ENCODE results near the gene PDZK1.
A peak's percentile ranks its signal among the peaks of the same experiment; 100 is the strongest.
"Not testable (repeated sequence)": the region's sequence is repeated elsewhere in the genome, so short reads cannot be mapped to it uniquely, and the experiment has no call there.

Gene PDZK1

GRCh38 chr1:145730467-145730866 lies 23.3 kb upstream of the PDZK1 start:
- no peak for DNase-seq (ENCODE audit: low read depth, low spot score)
- Histone ChIP-seq H3K9ac (ENCODE audit: insufficient read length, low read depth) (no peak overlapping the region), H3K4me1 (ENCODE audit: insufficient read depth, insufficient read length) (no peaks in the 10 kb centered on the region), H3K27me3 (ENCODE audit: insufficient read depth, insufficient read length) (no peaks in the 10 kb centered on the region), H3K36me3 (ENCODE audit: insufficient read depth, insufficient read length, low read length) (no peaks in the 10 kb centered on the region), H3K9me3 (ENCODE audit: insufficient read depth, low read length) (no peaks in the 10 kb centered on the region), H3K4me3 (ENCODE audit: insufficient read length, low read depth) (no peak overlapping the region)
- TF ChIP-seq ZNF274 (IDR thresholded peaks at IDR 0.05; ENCODE audit: low read depth, low read length) = no peak
- TF ChIP-seq YY1 (IDR thresholded peaks at IDR 0.05; ENCODE audit: insufficient read depth, insufficient read length) = no peak
- TF ChIP-seq SUZ12 (IDR thresholded peaks at IDR 0.05; ENCODE audit: extremely low read depth, insufficient read depth, insufficient read length) = no peak

DNA sequence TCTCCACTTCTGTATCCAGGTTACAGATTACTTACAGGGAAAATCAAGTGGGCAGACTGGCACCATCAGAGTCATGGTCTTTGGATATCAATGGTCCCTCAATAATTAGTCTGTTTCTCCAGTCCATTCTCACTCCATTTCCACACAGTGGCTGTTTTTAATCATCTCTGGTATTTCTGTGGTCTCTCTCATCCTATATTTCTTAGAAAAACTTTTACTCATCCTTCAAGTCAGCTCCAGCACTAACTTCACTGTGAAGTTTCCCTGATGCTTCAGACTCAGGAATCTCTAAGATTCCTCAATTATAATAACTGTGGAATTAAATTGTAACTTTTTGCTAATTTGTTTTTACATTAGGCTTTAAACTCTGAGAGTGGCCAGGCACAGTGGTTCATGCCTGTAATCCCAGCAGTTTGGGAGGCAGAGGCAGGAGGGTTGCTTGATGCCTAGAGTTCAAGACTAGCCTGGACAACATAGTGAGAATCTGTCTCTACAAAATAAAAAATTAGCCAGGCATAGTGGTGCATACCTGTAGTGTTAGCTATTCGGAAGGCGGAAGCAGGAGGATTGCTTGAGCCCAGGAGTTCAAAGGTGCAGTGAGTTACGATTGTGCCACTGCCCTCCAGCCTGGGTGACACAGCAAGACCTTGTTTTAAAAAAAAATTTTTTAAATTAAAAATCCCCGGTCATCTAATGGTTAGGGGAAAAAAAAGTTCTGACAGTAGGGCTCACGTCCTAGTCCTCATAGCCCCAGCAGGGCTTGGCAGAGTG lies 22.7 kb upstream of the PDZK1 start:
- no peak overlapping the region for H3K4me3 ChIP-seq (ENCODE audit: insufficient read length, low read depth)
- H3K4me1 ChIP-seq (ENCODE audit: insufficient read depth, insufficient read length) = no peaks in the 10 kb centered on the region
- TF ChIP-seq YY1 (IDR thresholded peaks at IDR 0.05; ENCODE audit: insufficient read depth, insufficient read length) (no peak), SUZ12 (IDR thresholded peaks at IDR 0.05; ENCODE audit: extremely low read depth, insufficient read depth, insufficient read length) (no peak), ZNF274 (IDR thresholded peaks at IDR 0.05; ENCODE audit: low read depth, low read length) (no peak)
- H3K27me3 ChIP-seq (ENCODE audit: insufficient read depth, insufficient read length) = no peaks in the 10 kb centered on the region
- H3K9ac ChIP-seq (ENCODE audit: insufficient read length, low read depth) = no peak overlapping the region
- H3K36me3 ChIP-seq (ENCODE audit: insufficient read depth, insufficient read length, low read length) = no peaks in the 10 kb centered on the region
- no peak for DNase-seq (ENCODE audit: low read depth, low spot score)
- no peaks in the 10 kb centered on the region for H3K9me3 ChIP-seq (ENCODE audit: insufficient read depth, low read length)

- Histone ChIP-seq H3K27me3 (ENCODE audit: insufficient read depth, insufficient read length) (no peaks in the 10 kb centered on the region), H3K36me3 (ENCODE audit: insufficient read depth, insufficient read length, low read length) (no peaks in the 10 kb centered on the region), H3K4me1 (ENCODE audit: insufficient read depth, insufficient read length) (no peaks in the 10 kb centered on the region), H3K4me3 (ENCODE audit: insufficient read length, low read depth) (no peak overlapping the region), H3K9me3 (ENCODE audit: insufficient read depth, low read length) (no peaks in the 10 kb centered on the region), H3K9ac (ENCODE audit: insufficient read length, low read depth) (no peak overlapping the region)
- TF ChIP-seq ZNF274 (IDR thresholded peaks at IDR 0.05; ENCODE audit: low read depth, low read length) (no peak), SUZ12 (IDR thresholded peaks at IDR 0.05; ENCODE audit: extremely low read depth, insufficient read depth, insufficient read length) (no peak), YY1 (IDR thresholded peaks at IDR 0.05; ENCODE audit: insufficient read depth, insufficient read length) (no peak)
- DNase-seq (ENCODE audit: low read depth, low spot score) = no peak
Observed at GRCh38 chr1:145729196-145729595, 22.0 kb upstream of the PDZK1 start.

DNA sequence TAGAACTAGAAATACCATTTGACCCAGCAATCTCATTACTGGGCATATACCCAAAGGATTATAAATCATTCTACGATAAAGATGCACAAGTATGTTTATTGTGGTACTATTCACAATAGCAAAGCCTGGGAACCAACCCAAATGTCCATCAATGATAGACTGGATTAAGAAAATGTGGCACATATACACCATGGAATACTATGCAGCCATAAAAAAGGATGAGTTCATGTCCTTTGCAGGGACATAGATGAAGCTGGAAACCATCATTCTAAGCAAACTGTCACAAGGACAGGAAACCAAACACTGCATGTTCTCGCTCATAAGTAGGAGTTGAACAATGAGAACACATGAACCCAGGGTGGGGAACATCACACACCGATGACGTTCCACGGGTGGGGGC lies 19.0 kb upstream of the PDZK1 start:
- not testable (repeated sequence) for H3K9me3 ChIP-seq (ENCODE audit: insufficient read depth, low read length); H3K36me3 ChIP-seq (ENCODE audit: insufficient read depth, insufficient read length, low read length); H3K4me3 ChIP-seq (ENCODE audit: insufficient read length, low read depth); H3K9ac ChIP-seq (ENCODE audit: insufficient read length, low read depth); DNase-seq (ENCODE audit: low read depth, low spot score); H3K4me1 ChIP-seq (ENCODE audit: insufficient read depth, insufficient read length); H3K27me3 ChIP-seq (ENCODE audit: insufficient read depth, insufficient read length)

DNA sequence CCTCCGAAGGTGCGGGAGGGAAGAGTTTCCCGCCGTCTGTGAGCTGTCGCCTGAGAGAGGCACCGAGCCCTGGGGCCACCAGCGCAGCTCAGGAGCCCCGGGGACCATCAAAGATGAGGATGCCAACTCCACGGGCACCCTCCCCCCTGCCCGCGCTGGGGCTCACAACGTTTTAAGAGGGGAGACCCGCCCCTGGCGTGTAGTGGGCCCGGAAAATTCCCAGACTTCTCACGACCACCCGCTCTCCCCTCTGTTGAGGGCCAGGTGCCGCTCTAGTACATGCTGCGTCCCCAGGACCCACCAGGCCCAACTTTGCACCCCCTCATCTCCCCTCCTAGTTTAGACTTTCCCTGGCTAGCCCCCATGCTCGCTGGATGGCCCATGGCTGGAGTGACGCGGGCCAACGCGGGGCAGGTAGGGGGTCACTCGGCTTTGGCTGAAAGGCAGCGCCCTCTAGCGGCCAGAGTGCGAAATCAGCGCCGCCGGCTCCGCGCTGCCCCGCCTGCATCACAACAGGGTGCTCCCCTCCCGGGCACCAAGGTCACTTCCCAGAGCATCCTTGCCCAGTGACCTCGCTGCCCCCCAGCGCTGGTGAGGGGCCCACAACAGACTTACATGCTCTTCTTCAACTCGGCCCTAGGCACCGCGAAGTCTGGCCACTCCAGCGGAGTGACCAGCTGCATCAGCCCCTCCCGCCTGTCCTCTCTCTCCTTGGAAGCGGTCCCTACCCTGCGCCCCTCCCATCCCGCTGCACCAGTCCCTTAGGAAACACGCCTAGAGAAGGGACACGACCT lies 13.9 kb upstream of the PDZK1 start:
- H3K9me3 ChIP-seq (ENCODE audit: insufficient read depth, low read length) = no peaks in the 10 kb centered on the region
- H3K4me3 ChIP-seq (ENCODE audit: insufficient read length, low read depth) = no peak overlapping the region
- no peaks in the 10 kb centered on the region for H3K36me3 ChIP-seq (ENCODE audit: insufficient read depth, insufficient read length, low read length)
- TF ChIP-seq YY1 (IDR thresholded peaks at IDR 0.05; ENCODE audit: insufficient read depth, insufficient read length) (no peak), SUZ12 (IDR thresholded peaks at IDR 0.05; ENCODE audit: extremely low read depth, insufficient read depth, insufficient read length) (no peak), ZNF274 (IDR thresholded peaks at IDR 0.05; ENCODE audit: low read depth, low read length) (no peak)
- H3K9ac ChIP-seq (ENCODE audit: insufficient read length, low read depth) = no peak overlapping the region
- DNase-seq (ENCODE audit: low read depth, low spot score) = peak; percentile 59
- peaks cover 4% of the 10 kb centered on the region for H3K4me1 ChIP-seq (ENCODE audit: insufficient read depth, insufficient read length)
- H3K27me3 ChIP-seq (ENCODE audit: insufficient read depth, insufficient read length) = peaks cover 21% of the 10 kb centered on the region

DNA sequence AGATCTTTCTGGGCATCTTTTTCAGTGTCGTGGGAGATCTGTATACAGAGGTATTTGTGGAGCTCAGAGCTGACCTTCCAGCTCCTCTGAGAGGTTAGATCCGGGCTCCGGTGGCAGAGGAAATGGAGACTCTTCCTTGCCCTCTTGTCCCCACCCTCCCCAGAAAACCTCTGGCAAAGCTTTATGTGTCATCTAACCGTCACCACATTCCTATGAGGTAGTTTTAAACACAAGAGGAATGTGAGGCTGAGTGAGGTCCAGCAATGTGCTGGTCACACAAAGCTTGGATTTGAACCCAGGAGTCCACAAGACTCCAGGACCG lies 13.3 kb upstream of the PDZK1 start:
- H3K9me3 ChIP-seq (ENCODE audit: insufficient read depth, low read length) = no peaks in the 10 kb centered on the region
- no peaks in the 10 kb centered on the region for H3K36me3 ChIP-seq (ENCODE audit: insufficient read depth, insufficient read length, low read length)
- H3K9ac ChIP-seq (ENCODE audit: insufficient read length, low read depth) = no peak overlapping the region
- TF ChIP-seq SUZ12 (IDR thresholded peaks at IDR 0.05; ENCODE audit: extremely low read depth, insufficient read depth, insufficient read length) = no peak
- no peak for TF ChIP-seq ZNF274 (IDR thresholded peaks at IDR 0.05; ENCODE audit: low read depth, low read length)
- TF ChIP-seq YY1 (IDR thresholded peaks at IDR 0.05; ENCODE audit: insufficient read depth, insufficient read length) = no peak
- H3K27me3 ChIP-seq (ENCODE audit: insufficient read depth, insufficient read length) = peaks cover 21% of the 10 kb centered on the region
- H3K4me1 ChIP-seq (ENCODE audit: insufficient read depth, insufficient read length) = peaks cover 9% of the 10 kb centered on the region
- no peak overlapping the region for H3K4me3 ChIP-seq (ENCODE audit: insufficient read length, low read depth)
- no peak for DNase-seq (ENCODE audit: low read depth, low spot score)

GRCh38 chr1:145719230-145720079 lies 12.3 kb upstream of the PDZK1 start, which contains the start of gene CD160:
Gene CD160, plus strand, starts transcription at chr1:145719499. Its CDS starts 8,829 bp downstream, at chr1:145728328.
- Histone ChIP-seq H3K36me3 (ENCODE audit: insufficient read depth, insufficient read length, low read length) (no peaks in the 10 kb centered on the region), H3K9ac (ENCODE audit: insufficient read length, low read depth) (no peak within 1 kb of the TSS), H3K27me3 (ENCODE audit: insufficient read depth, insufficient read length) (peaks cover 21% of the 10 kb centered on the region), H3K4me3 (ENCODE audit: insufficient read length, low read depth) (no peak within 1 kb of the TSS), H3K9me3 (ENCODE audit: insufficient read depth, low read length) (no peaks in the 10 kb centered on the region), H3K4me1 (ENCODE audit: insufficient read depth, insufficient read length) (peaks cover 9% of the 10 kb centered on the region)
- no peak for TF ChIP-seq YY1 (IDR thresholded peaks at IDR 0.05; ENCODE audit: insufficient read depth, insufficient read length)
- no peak for DNase-seq (ENCODE audit: low read depth, low spot score)

DNA sequence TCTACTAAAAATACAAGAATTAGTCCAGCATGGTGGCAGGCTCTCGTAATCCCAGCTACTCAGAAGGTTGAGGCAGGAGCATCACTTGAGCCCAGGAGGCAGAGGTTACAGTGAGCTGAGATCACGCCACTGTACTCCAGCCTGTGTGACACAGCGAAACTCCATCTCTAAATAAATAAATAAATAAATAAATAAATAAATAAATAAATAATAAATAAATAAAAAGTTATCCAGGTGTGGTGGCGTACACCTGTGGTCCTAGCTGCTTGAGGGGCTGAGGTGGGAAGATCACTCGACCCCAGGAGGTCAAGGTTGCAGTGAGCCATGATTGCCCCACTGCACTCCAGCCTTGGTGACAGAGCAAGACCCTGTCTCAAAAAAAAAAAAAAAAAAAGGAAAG lies 11.3 kb upstream of the PDZK1 start:
- H3K9me3 ChIP-seq (ENCODE audit: insufficient read depth, low read length); H3K9ac ChIP-seq (ENCODE audit: insufficient read length, low read depth); DNase-seq (ENCODE audit: low read depth, low spot score); H3K36me3 ChIP-seq (ENCODE audit: insufficient read depth, insufficient read length, low read length); H3K4me3 ChIP-seq (ENCODE audit: insufficient read length, low read depth): not testable (repeated sequence)
- H3K27me3 ChIP-seq (ENCODE audit: insufficient read depth, insufficient read length) = peaks cover 21% of the 10 kb centered on the region
- H3K4me1 ChIP-seq (ENCODE audit: insufficient read depth, insufficient read length) = peaks cover 14% of the 10 kb centered on the region
